Umbilical cord (tissue), 2 donors: Measurements from ENCODE around the gene TMEM167A. TPM values are rescaled to one million over a fixed set of nuclear protein-coding genes. Genes with fewer than 3 reads are reported as not detected.
A peak's percentile ranks its signal among the peaks of the same experiment; 100 is the strongest.

ENCODE experiments used
- DNase-seq: peaks from one replicate; pipeline ENCODE4 v3.0.0-alpha.2; 2015; ENCODE audit warnings: low spot score
- total RNA-seq: library from RNA; depleted of rRNA; stranded (reverse); fragments of >200 nt; gene quantifications from one replicate; pipeline ENCODE4 v1.2.3, GENCODE V29; 2014; ENCODE audit warnings: low replicate concordance; ENCODE audit not compliant: insufficient read depth

Gene TMEM167A
- total RNA-seq: 99.2 TPM

- DNase-seq: peak; percentile 100
Measured at GRCh38 chr5:83076742-83077661, at the start of gene TMEM167A, which contains the start of gene XRCC4. TMEM167A (minus strand) TSS chr5:83077394; CDS start chr5:83077323, 71 bp downstream. XRCC4 (plus strand) TSS chr5:83077547; CDS start chr5:83104920, 27,373 bp downstream.

- DNase-seq: no peak
Measured at GRCh38 chr5:83126501-83126900, 49.3 kb upstream of the TMEM167A start.

- DNase-seq: no peak
Measured at GRCh38 chr5:83125560-83125959, 48.4 kb upstream of the TMEM167A start.

- DNase-seq: no peak
Measured at GRCh38 chr5:83124593-83124992, 47.4 kb upstream of the TMEM167A start.

GRCh38 chr5:83118976-83119375 is 41.8 kb upstream of the TMEM167A start:
- no peak for DNase-seq

GRCh38 chr5:83118471-83118870 is 41.3 kb upstream of the TMEM167A start:
- no peak for DNase-seq

GRCh38 chr5:83115816-83116215 is 38.6 kb upstream of the TMEM167A start:
- no peak for DNase-seq

- DNase-seq: no peak
Measured at GRCh38 chr5:83109380-83109779, 32.2 kb upstream of the TMEM167A start.

- DNase-seq: peak; percentile 16
Measured at GRCh38 chr5:83107692-83108420, 30.7 kb upstream of the TMEM167A start.

- DNase-seq: peak; percentile 82
Measured at GRCh38 chr5:83104021-83104420, 26.8 kb upstream of the TMEM167A start.

GRCh38 chr5:83102364-83102980 is 25.3 kb upstream of the TMEM167A start:
- peak; percentile 94 for DNase-seq

- peak; percentile 58 for DNase-seq
Measured at GRCh38 chr5:83101514-83101913, 24.3 kb upstream of the TMEM167A start.

GRCh38 chr5:83099445-83099844 is 22.3 kb upstream of the TMEM167A start:
- DNase-seq: no peak

- DNase-seq: no peak
Measured at GRCh38 chr5:83099001-83099400, 21.8 kb upstream of the TMEM167A start.

GRCh38 chr5:83097689-83098231 is 20.6 kb upstream of the TMEM167A start:
- peak; percentile 15 for DNase-seq

- DNase-seq: no peak
Measured at GRCh38 chr5:83096660-83097339, 19.6 kb upstream of the TMEM167A start.

GRCh38 chr5:83095957-83096539 is 18.9 kb upstream of the TMEM167A start:
- peak; percentile 42 for DNase-seq

GRCh38 chr5:83095163-83095956 is 18.2 kb upstream of the TMEM167A start:
- DNase-seq: no peak

- no peak for DNase-seq
Measured at GRCh38 chr5:83093692-83094091, 16.5 kb upstream of the TMEM167A start.

- no peak for DNase-seq
Measured at GRCh38 chr5:83092619-83093018, 15.4 kb upstream of the TMEM167A start.
